OCI-LY7 (cell line): Measurements from ENCODE around the gene EPAS1.

Source experiments
- CTCF ChIP-seq: fragments of 200-600 bp; sonication (generic); conservative IDR thresholded peaks from 2 replicates; pipeline ENCODE4 v1.5.1; 2014; ENCODE audit warnings: mild to moderate bottlenecking, antibody characterized with exemption, low read length, moderate library complexity, mixed read lengths
- EZH2phosphoT487 ChIP-seq: fragments of 200-600 bp; sonication (generic); IDR thresholded peaks from 2 replicates; pipeline ENCODE4 v1.6.1; 2018; ENCODE audit warnings: low read depth, borderline replicate concordance, mild to moderate bottlenecking, mixed run types, antibody characterized with exemption, low read length, moderate library complexity, mixed read lengths

GRCh38 chr2:46311651-46312223, 14.5 kb downstream of the EPAS1 start:
- no peak for TF ChIP-seq EZH2phosphoT487
- no peak for TF ChIP-seq CTCF
